Activated CD4-positive, alpha-beta T cell treated with anti-CD3 and anti-CD28 coated beads for 4 hours (primary cell): ENCODE measurements around the gene LHX6.

Source experiments
- DNase-seq, 2 donors: peaks; one replicate each; pipeline ENCODE4 v3.0.0-alpha.2; 2020

The LHX6 gene

DNA sequence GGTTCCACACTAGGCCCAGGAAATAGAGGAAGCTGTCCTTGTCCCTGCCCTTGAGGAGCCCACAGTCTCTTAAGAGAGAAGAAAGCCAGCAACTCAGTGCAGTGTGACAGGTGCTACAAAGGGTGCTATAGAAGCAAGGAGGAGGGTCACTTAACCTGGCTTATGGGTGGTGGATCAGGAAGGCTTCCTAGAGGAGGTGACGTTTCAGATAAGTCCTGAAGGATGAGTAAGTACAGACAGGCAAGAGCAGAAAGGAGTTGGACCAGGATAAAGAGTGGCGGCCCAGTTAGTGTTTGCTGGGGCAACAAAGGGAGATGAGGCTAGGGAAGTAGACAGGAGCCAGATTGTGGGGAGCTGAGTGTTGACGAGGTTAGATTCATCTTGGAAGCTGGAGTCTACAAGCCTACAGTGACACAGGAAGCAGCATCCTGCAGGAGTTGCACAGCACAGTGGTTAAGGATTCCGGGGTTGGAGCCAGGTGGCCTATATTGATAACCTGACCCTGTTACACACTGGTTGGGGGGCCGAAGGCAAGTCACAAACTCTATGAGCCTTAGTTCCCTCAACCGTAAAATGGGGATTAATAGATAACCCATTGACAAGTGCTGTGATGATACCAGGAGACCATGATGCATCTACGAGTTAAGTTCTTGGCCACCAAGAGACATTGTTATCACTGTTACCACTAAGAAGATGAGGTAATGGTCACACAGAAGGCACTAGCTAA is 5.4 kb upstream of the LHX6 start:
- no peak for DNase-seq

- DNase-seq = no peak
These were observed 4.1 kb upstream of the LHX6 start for GRCh38 chr9:122232796-122233306.

DNA sequence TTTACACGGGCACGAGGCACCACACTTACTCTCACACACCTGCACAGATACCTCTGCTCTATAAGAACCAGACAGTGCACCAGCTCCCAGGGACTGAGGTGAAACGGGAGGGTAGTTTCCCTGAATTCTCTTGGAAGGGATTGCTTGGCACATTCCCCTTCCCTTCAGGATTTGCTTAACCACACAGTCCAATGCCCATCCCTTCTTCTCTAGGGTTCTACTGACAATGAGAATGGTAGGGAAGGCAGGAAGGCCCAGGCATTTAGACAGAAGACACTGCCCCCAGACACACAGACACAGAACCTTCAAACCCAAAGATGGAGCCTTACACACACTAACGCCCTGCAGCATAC is 704 bp upstream of the LHX6 start:
- DNase-seq = no peak

GRCh38 chr9:122228191-122228567 is 578 bp downstream of the LHX6 start:
- DNase-seq = no peak

- no peak for DNase-seq
These were observed 1.2 kb downstream of the LHX6 start for GRCh38 chr9:122227575-122227900.

- no peak for DNase-seq
These were observed 1.8 kb downstream of the LHX6 start for GRCh38 chr9:122226758-122227574.

- no peak for DNase-seq
These were observed 2.5 kb downstream of the LHX6 start for GRCh38 chr9:122226142-122226757.

GRCh38 chr9:122225312-122226141 is 3.2 kb downstream of the LHX6 start:
- DNase-seq = no peak

- no peak for DNase-seq
These were observed 5.3 kb downstream of the LHX6 start for GRCh38 chr9:122223435-122223834.

DNA sequence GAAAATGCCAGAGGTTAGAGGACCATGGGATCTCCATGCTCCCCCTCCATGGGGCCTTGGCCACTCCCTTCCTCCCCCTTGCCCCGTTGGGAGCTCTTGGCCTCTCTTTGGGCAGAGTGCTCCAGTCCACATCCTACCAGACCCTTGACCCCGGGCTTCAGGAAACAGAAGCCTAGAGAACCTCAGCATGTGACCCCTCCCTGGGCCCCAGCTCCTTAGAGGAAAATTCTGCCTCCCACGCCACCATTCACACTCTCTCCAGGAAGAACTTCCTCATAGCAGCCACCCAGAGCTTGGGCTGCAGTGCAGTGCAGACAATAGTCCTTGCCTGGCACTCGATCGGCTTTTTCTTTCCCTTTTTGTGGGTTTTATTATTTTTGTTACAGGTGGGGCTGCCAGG is 6.0 kb downstream of the LHX6 start:
- no peak for DNase-seq

GRCh38 chr9:122221183-122221811 is 7.5 kb downstream of the LHX6 start:
- DNase-seq = no peak

GRCh38 chr9:122220673-122221182 is 8.0 kb downstream of the LHX6 start:
- DNase-seq = no peak

DNA sequence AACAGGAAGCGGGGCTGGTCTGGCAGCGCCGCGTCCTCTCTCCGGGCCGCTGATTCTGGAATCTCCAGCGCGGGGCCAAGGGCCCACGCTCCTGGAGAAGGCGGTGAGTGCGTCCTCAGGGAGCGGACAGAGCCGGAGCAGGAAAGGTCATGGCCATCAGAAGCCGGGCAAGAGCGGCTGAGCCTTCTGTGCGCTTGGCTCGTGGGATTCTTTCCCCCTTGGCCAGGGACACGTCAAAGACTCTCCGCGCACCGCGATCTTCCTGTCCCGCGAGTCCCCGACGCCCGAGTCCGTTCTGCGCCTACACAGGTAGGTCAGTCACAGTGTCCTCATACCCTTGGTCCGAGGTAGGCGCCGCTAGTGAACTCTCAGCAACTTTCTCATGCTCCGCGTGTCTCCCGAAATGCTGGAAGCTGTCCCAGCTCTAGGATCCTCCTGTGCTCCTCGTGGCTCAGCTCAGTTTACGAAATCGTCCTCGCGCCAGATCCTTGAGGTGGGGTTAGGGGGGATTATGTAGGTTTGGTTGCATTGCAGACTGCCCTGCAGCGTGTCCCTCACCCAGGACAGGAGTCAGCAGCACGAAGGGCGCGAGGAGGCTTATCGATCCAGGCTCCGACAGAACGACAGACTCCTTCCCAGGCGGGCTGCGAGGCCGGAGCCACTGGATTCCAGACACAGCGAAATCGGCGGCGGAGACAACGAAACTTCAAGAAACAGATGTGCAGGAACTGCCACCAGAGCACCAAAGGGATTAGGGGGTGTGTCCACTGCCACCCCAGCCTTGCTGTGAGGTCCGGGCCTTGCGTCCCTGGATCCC is 8.7 kb downstream of the LHX6 start:
- DNase-seq = no peak

GRCh38 chr9:122218935-122219855 is 9.6 kb downstream of the LHX6 start:
- DNase-seq = no peak

DNA sequence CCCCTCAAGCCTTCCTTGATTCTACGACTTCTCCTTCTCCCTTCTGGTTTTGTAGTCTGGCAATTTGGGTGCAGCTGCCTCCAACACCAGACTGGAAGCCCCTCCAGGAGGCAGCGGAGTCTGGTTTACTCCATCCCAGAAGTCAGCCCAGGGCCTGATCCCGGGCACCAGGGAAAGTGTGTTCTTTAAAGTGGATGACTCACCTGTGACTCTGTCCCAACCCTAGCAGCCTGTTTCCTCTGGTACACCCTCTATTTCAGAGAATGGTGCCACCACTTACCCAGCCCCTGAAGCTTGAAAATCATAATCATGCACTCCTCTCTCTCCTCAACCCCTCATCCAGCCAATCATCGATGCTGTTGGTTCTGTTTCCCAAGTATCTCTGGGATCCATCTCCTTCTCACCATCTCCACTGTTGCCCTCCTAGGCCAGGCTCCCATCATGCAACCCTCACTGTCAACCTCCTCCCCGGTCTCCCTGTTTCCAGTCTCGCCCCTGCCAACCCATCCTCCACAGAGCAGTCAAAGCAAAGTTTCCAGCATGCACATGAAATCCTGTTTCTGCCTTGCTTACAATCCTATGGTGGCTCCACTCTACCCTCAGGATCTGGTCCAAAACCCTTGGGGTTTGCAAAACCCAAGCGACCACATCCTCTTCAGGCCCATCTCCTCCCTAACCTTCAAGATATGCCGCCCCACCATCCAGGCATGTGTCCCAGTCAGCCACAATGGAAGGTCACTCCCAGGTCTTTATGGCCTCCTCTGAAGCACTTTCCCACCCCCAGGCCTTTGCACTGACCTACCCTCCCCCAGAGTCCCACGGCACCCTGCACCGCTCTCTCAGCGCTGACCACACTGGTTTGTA is 10.5 kb downstream of the LHX6 start:
- no peak for DNase-seq

DNA sequence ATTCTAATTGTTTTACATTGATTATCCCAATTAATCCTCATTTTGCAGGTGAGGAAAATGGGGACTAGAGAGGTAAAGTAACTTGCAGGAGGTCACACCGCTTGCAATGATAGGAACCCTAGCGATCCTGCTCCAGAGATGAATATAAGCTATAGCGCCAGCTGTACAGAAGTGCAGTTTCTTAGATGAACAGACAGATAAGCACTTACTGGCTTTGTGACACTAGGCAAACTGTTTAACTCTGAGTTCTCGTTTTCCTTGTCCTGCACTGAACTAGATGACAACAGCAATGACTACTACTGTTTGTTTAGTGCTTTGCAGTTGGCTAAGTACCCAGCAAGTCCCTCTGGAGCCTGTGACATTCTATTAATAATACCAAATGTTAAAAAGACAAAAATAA is 11.1 kb downstream of the LHX6 start:
- DNase-seq = no peak

- no peak for DNase-seq
These were observed 11.8 kb downstream of the LHX6 start for GRCh38 chr9:122216798-122217418.

DNA sequence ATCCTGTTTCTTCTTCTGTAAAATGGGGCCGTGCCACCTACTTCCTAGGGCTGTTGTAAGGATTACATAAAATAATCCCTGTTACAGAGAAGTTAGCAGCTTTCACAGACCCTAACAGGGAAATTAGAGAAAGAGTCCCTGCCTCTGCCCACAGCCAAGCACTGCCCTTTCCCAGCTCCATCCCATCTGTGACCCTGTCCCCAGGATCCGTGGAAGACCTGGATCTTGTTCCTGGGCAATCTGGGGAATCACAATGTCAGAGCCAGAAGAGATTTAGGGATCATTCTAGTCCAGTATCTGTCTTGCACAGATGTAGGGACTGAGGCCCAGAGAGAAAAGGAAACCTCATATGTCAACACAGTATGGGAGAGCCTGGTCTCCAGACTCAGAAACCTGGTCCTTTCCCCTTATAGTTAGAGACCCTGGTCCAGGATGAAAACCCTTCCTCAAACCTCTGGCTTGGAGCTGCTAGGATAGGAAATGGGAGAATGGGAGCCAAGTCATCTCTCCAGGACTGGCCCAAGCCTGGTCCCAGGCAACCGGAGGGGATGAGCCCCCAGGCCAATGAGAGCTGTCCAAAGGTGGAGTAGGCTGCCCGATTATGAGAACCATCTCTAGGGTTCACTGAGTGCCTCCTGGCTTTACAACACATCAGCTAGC is 12.5 kb downstream of the LHX6 start:
- no peak for DNase-seq
